Measurements from ENCODE around the gene REL. TPM values are rescaled to one million over a fixed set of nuclear protein-coding genes. Genes with fewer than 3 reads are reported as not detected.

Gene REL
- 3.2 and 4.1 TPM in 2 replicates for total RNA-seq (2014; rRNA removed; shearing (Covaris generic))

- in situ Hi-C loops (cut with HindIII; ENCODE audit: low sequenced_read_pairs): no loop called here
- peak; percentile 91 for DNase-seq (ENCODE audit: low spot score)
These were observed at the start of gene REL for GRCh38 chr2:60881047-60881932. Gene REL, plus strand, starts transcription at chr2:60881574. Its CDS starts 267 bp downstream, at chr2:60881841.

- DNase-seq (ENCODE audit: low spot score): no peak
- in situ Hi-C loops (cut with HindIII; ENCODE audit: low sequenced_read_pairs): no loop called here
These were observed 49.5 kb upstream of the REL start for GRCh38 chr2:60831921-60832320.

GRCh38 chr2:60832621-60833020 lies 48.8 kb upstream of the REL start:
- DNase-seq (ENCODE audit: low spot score): no peak
- in situ Hi-C loops (cut with HindIII; ENCODE audit: low sequenced_read_pairs): no loop called here

- in situ Hi-C loops (cut with HindIII; ENCODE audit: low sequenced_read_pairs): no loop called here
- DNase-seq (ENCODE audit: low spot score): no peak
These were observed 47.1 kb upstream of the REL start for GRCh38 chr2:60834270-60834717.

GRCh38 chr2:60836491-60836890 lies 44.9 kb upstream of the REL start:
- in situ Hi-C loops (cut with HindIII; ENCODE audit: low sequenced_read_pairs): no loop called here
- DNase-seq (ENCODE audit: low spot score): no peak

GRCh38 chr2:60837123-60837522 lies 44.3 kb upstream of the REL start:
- DNase-seq (ENCODE audit: low spot score): no peak
- in situ Hi-C loops (cut with HindIII; ENCODE audit: low sequenced_read_pairs): no loop called here

- DNase-seq (ENCODE audit: low spot score): no peak
- in situ Hi-C loops (cut with HindIII; ENCODE audit: low sequenced_read_pairs): no loop called here
These were observed 42.9 kb upstream of the REL start for GRCh38 chr2:60838481-60838880.

- no peak for DNase-seq (ENCODE audit: low spot score)
- in situ Hi-C loops (cut with HindIII; ENCODE audit: low sequenced_read_pairs): no loop called here
These were observed 42.1 kb upstream of the REL start for GRCh38 chr2:60839126-60839813.

- in situ Hi-C loops (cut with HindIII; ENCODE audit: low sequenced_read_pairs): no loop called here
- no peak for DNase-seq (ENCODE audit: low spot score)
These were observed 40.5 kb upstream of the REL start for GRCh38 chr2:60840880-60841279.

GRCh38 chr2:60843006-60843405 lies 38.4 kb upstream of the REL start:
- in situ Hi-C loops (cut with HindIII; ENCODE audit: low sequenced_read_pairs): no loop called here

GRCh38 chr2:60844105-60844504 lies 37.3 kb upstream of the REL start:
- no peak for DNase-seq (ENCODE audit: low spot score)
- in situ Hi-C loops (cut with HindIII; ENCODE audit: low sequenced_read_pairs): no loop called here

More at GRCh38 chr2:60843006-60843405, 38.4 kb upstream of the REL start:
- DNase-seq (ENCODE audit: low spot score): no peak

GRCh38 chr2:60847854-60848253 lies 33.5 kb upstream of the REL start:
- in situ Hi-C loops (cut with HindIII; ENCODE audit: low sequenced_read_pairs): no loop called here
- no peak for DNase-seq (ENCODE audit: low spot score)

- DNase-seq (ENCODE audit: low spot score): no peak
- in situ Hi-C loops (cut with HindIII; ENCODE audit: low sequenced_read_pairs): no loop called here
These were observed 32.2 kb upstream of the REL start for GRCh38 chr2:60849187-60849586.

GRCh38 chr2:60852282-60852860 lies 29.0 kb upstream of the REL start:
- no peak for DNase-seq (ENCODE audit: low spot score)
- in situ Hi-C loops (cut with HindIII; ENCODE audit: low sequenced_read_pairs): no loop called here

- in situ Hi-C loops (cut with HindIII; ENCODE audit: low sequenced_read_pairs): no loop called here
- DNase-seq (ENCODE audit: low spot score): no peak
These were observed 27.8 kb upstream of the REL start for GRCh38 chr2:60853531-60853930.

- in situ Hi-C loops (cut with HindIII; ENCODE audit: low sequenced_read_pairs): no loop called here
- DNase-seq (ENCODE audit: low spot score): no peak
These were observed 25.2 kb upstream of the REL start for GRCh38 chr2:60855989-60856669.

GRCh38 chr2:60857056-60857455 lies 24.3 kb upstream of the REL start:
- no peak for DNase-seq (ENCODE audit: low spot score)
- in situ Hi-C loops (cut with HindIII; ENCODE audit: low sequenced_read_pairs): no loop called here

- in situ Hi-C loops (cut with HindIII; ENCODE audit: low sequenced_read_pairs): no loop called here
- no peak for DNase-seq (ENCODE audit: low spot score)
These were observed 22.5 kb upstream of the REL start for GRCh38 chr2:60858897-60859311.

- DNase-seq (ENCODE audit: low spot score): no peak
- in situ Hi-C loops (cut with HindIII; ENCODE audit: low sequenced_read_pairs): loop anchor here (5.0 kb wide), 1 partner anchor 91 kb away; no protein-coding TSS in a partner anchor
These were observed 19.6 kb upstream of the REL start for GRCh38 chr2:60861736-60862135.
